HEK293 (cell line): ENCODE results near the gene ABR.

Source experiments
- CTCF ChIA-PET: fragments of 350-600 bp; formaldehyde crosslinking; extraction: SDS; loops from one replicate; lab custom pipeline; 2021; ENCODE audit warnings: antibody characterized with exemption; lab: Yijun Ruan, JAX
- POLR2A ChIA-PET: fragments of 300-600 bp; formaldehyde crosslinking; extraction: SDS; loops from one replicate; lab custom pipeline; 2020; ENCODE audit warnings: antibody characterized with exemption, inconsistent platforms; lab: Yijun Ruan, JAX
- H3K27ac ChIP-seq: fragments of 200-500 bp; sonication (Bioruptor generic); 2 replicates; pipeline ENCODE4 v1.5.1; 2014; ENCODE audit warnings: low read depth, low read length, control low read depth, inconsistent platforms; ENCODE audit errors: extremely low read depth
- H3K36me3 ChIP-seq, 2 experiments: fragments of 200-500 bp in 1 of 2; sonication (Bioruptor generic) in 1 of 2; 1 replicate in 1 of 2; 2 replicates in 1 of 2; pipeline ENCODE4 v1.5.1; 2014 to 2017; ENCODE audit warnings: inconsistent platforms in 2 of 2, low read length in 2 of 2; ENCODE audit not compliant: control insufficient read depth in 2 of 2, insufficient read depth in 1 of 2
- H3K4me1 ChIP-seq: fragments of 200-500 bp; sonication (Bioruptor generic); 2 replicates; pipeline ENCODE4 v1.5.1; 2014; ENCODE audit warnings: mild to moderate bottlenecking, low read length, inconsistent platforms; ENCODE audit not compliant: control insufficient read depth, insufficient read depth
- H3K4me3 ChIP-seq: 2 replicates; pipeline ENCODE4 v1.5.1; 2011; ENCODE audit warnings: low read depth, mild to moderate bottlenecking, control low read depth, low read length, moderate library complexity
- H3K9me3 ChIP-seq: fragments of 200-500 bp; sonication (Bioruptor generic); 2 replicates; pipeline ENCODE4 v1.5.1; 2014; ENCODE audit warnings: low read depth, low read length, inconsistent platforms; ENCODE audit not compliant: control insufficient read depth, insufficient read depth
- GLI2 ChIP-seq: fragments of 450-650 bp; formaldehyde crosslinking; IDR thresholded peaks from 2 replicates; pipeline ENCODE4; 2017; ENCODE audit warnings: missing biosample characterization, missing genetic modification characterization, low read depth, borderline replicate concordance
- GLIS1 ChIP-seq: fragments of 450-650 bp; formaldehyde crosslinking; IDR thresholded peaks from 2 replicates; pipeline ENCODE4 v1.5.1; 2016; ENCODE audit warnings: missing biosample characterization, missing genetic modification characterization
- GLIS2 ChIP-seq: fragments of 450-650 bp; formaldehyde crosslinking; IDR thresholded peaks from 2 replicates; pipeline ENCODE4 v1.5.1; 2016; ENCODE audit warnings: missing biosample characterization, missing genetic modification characterization
- HOXA7 ChIP-seq: sonication (generic); formaldehyde crosslinking; IDR thresholded peaks from 2 replicates; pipeline ENCODE4 v1.8.1; 2022; ENCODE audit warnings: missing genetic modification reagents, borderline replicate concordance
- MZF1 ChIP-seq: fragments of 450-650 bp; formaldehyde crosslinking; IDR thresholded peaks from 2 replicates; pipeline ENCODE4 v1.5.1; 2017; ENCODE audit warnings: missing biosample characterization, missing genetic modification characterization, borderline replicate concordance
- SETDB1 ChIP-seq: IDR thresholded peaks from one replicate; pipeline ENCODE4 v1.6.1; 2017; ENCODE audit warnings: mild to moderate bottlenecking, low read length, moderate library complexity, mixed read lengths; ENCODE audit not compliant: insufficient read length
- SP7 ChIP-seq: fragments of 450-650 bp; formaldehyde crosslinking; IDR thresholded peaks from 2 replicates; pipeline ENCODE4 v1.5.1; 2016; ENCODE audit warnings: missing biosample characterization, missing genetic modification characterization
- ZBTB17 ChIP-seq: fragments of 450-650 bp; formaldehyde crosslinking; IDR thresholded peaks from 2 replicates; pipeline ENCODE4 v1.5.1; 2016; ENCODE audit warnings: missing biosample characterization, missing genetic modification characterization
- ZBTB8A ChIP-seq: fragments of 450-650 bp; formaldehyde crosslinking; IDR thresholded peaks from 2 replicates; pipeline ENCODE4 v1.5.1; 2016; ENCODE audit warnings: missing biosample characterization, missing genetic modification characterization
- ZFP3 ChIP-seq: fragments of 450-650 bp; formaldehyde crosslinking; IDR thresholded peaks from 2 replicates; pipeline ENCODE4 v1.5.1; 2016; ENCODE audit warnings: low read depth, missing biosample characterization, missing genetic modification characterization
- ZNF223 ChIP-seq: fragments of 450-650 bp; formaldehyde crosslinking; IDR thresholded peaks from 2 replicates; pipeline ENCODE4 v1.5.1; 2016; ENCODE audit warnings: missing biosample characterization, missing genetic modification characterization
- ZNF394 ChIP-seq: fragments of 450-650 bp; formaldehyde crosslinking; IDR thresholded peaks from 2 replicates; pipeline ENCODE4 v1.5.1; 2016; ENCODE audit warnings: missing biosample characterization, missing genetic modification characterization, mild to moderate bottlenecking, moderate library complexity, borderline replicate concordance
- ZNF423 ChIP-seq: fragments of 450-650 bp; formaldehyde crosslinking; IDR thresholded peaks from 2 replicates; pipeline ENCODE4 v1.5.1; 2016; ENCODE audit warnings: missing biosample characterization, missing genetic modification characterization
- ZNF654 ChIP-seq: fragments of 450-650 bp; formaldehyde crosslinking; IDR thresholded peaks from 2 replicates; pipeline ENCODE4 v1.5.1; 2016; ENCODE audit warnings: low read depth, missing biosample characterization, missing genetic modification characterization
- ZNF707 ChIP-seq: fragments of 450-650 bp; formaldehyde crosslinking; IDR thresholded peaks from 2 replicates; pipeline ENCODE4 v1.5.1; 2016; ENCODE audit warnings: missing biosample characterization, missing genetic modification characterization
- TF ChIP-seq, protein P1 (sequence below): sonication (generic); formaldehyde crosslinking; IDR thresholded peaks from 2 replicates; pipeline ENCODE4 v1.8.1; 2022; ENCODE audit warnings: mild to moderate bottlenecking, moderate library complexity, missing genetic modification reagents
- TF ChIP-seq, protein P2 (sequence below): fragments of 450-650 bp; formaldehyde crosslinking; IDR thresholded peaks from 2 replicates; pipeline ENCODE4 v1.5.1; 2016; ENCODE audit warnings: missing biosample characterization, missing genetic modification characterization
- TF ChIP-seq, protein P3 (sequence below): fragments of 450-650 bp; IDR thresholded peaks from 2 replicates; pipeline ENCODE4 v1.5.1; 2018; ENCODE audit warnings: missing biosample characterization, mild to moderate bottlenecking, missing genetic modification characterization
- TF ChIP-seq, protein P4 (sequence below): fragments of 450-650 bp; formaldehyde crosslinking; IDR thresholded peaks from 2 replicates; pipeline ENCODE4 v1.5.1; 2016; ENCODE audit warnings: missing biosample characterization, missing genetic modification characterization, borderline replicate concordance
- TF ChIP-seq, protein P5 (sequence below): fragments of 450-650 bp; formaldehyde crosslinking; IDR thresholded peaks from 2 replicates; pipeline ENCODE4 v1.5.1; 2016; ENCODE audit warnings: missing biosample characterization, missing genetic modification characterization
- TF ChIP-seq, protein P6 (sequence below): fragments of 450-650 bp; formaldehyde crosslinking; IDR thresholded peaks from 2 replicates; pipeline ENCODE4 v1.5.1; 2017; ENCODE audit warnings: missing biosample characterization, missing genetic modification characterization
- TF ChIP-seq, protein P7 (sequence below): fragments of 450-650 bp; formaldehyde crosslinking; IDR thresholded peaks from 2 replicates; pipeline ENCODE4; 2016; ENCODE audit warnings: missing biosample characterization, missing genetic modification characterization

Gene ABR

DNA sequence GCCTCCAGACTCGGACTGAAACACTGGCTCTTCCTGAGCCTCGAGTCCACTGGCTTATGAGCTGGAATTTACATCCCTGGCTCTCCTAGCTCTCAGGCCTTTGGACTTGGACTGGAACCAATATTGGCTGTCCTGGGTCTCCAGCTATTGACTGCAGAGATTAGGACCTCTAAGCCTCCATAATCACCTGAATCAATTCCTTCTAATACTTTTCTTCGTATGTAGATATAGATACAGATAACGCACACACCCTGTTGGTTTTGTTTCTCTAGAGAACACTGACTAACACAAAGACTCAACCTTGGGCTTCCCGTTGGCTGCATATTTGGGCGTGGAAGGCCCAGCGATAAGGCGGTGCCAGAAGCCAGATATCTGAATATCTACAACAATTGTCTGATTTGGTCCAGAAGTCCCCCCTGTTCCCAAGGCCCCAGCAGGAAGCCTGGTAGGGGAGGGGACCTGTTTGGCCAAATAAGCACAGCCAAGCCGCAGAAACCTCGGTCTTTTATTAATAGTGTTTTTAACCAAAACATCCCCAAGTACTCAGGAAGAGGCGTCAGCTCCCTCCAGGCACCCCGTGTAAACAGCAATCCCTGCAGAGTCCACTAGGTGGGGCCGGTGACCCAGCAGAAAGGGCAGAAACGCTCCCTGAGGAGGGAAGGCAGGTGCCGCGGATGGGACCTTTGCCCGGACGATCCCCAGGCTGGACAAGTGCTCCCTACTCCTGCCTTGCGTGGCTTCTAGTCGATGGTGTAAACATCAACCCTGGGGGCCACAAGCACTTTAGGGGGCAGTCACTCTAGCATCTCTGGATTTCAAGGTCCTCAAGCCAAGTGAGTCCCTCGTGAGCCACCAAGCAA, 57.0 kb downstream of the ABR start:
- POLR2A ChIA-PET: interaction anchor here (1.4 kb wide), 1 partner anchor 106 kb away, joined by 3 read pairs; no protein-coding TSS in a partner anchor
- TF ChIP-seq SP7 (tag by site-specific recombination) (peak; percentile 29; the same call in 1 of the 2 replicates), ZNF423 (tag by site-specific recombination) (no peak), GLI2 (no peak), GLIS1 (peak; percentile 74), ZNF394 (no peak), MZF1 (0 out of 2 replicates have a peak, but pooled peaks have one; percentile 38), ZFP3 (tag by site-specific recombination) (no peak), ZBTB17 (tag by site-specific recombination) (peak; percentile 71), SETDB1 (no peak), ZBTB8A (tag by site-specific recombination) (no peak), ZNF707 (tag by site-specific recombination) (no peak), HOXA7 (CRISPR knock-in tag) (no peak), ZNF654 (tag by site-specific recombination) (peak; percentile 92), ZNF223 (tag by site-specific recombination) (no peak), GLIS2 (tag by site-specific recombination) (0 out of 2 replicates have a peak, but pooled peaks have one; percentile 20)
- TF ChIP-seq, protein P1, sequence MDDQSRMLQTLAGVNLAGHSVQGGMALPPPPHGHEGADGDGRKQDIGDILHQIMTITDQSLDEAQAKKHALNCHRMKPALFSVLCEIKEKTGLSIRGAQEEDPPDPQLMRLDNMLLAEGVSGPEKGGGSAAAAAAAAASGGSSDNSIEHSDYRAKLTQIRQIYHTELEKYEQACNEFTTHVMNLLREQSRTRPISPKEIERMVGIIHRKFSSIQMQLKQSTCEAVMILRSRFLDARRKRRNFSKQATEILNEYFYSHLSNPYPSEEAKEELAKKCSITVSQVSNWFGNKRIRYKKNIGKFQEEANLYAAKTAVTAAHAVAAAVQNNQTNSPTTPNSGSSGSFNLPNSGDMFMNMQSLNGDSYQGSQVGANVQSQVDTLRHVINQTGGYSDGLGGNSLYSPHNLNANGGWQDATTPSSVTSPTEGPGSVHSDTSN: no peak
- TF ChIP-seq, protein P2, sequence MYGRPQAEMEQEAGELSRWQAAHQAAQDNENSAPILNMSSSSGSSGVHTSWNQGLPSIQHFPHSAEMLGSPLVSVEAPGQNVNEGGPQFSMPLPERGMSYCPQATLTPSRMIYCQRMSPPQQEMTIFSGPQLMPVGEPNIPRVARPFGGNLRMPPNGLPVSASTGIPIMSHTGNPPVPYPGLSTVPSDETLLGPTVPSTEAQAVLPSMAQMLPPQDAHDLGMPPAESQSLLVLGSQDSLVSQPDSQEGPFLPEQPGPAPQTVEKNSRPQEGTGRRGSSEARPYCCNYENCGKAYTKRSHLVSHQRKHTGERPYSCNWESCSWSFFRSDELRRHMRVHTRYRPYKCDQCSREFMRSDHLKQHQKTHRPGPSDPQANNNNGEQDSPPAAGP: peak; percentile 65; the same call in 1 of the 2 replicates
- TF ChIP-seq, protein P3, sequence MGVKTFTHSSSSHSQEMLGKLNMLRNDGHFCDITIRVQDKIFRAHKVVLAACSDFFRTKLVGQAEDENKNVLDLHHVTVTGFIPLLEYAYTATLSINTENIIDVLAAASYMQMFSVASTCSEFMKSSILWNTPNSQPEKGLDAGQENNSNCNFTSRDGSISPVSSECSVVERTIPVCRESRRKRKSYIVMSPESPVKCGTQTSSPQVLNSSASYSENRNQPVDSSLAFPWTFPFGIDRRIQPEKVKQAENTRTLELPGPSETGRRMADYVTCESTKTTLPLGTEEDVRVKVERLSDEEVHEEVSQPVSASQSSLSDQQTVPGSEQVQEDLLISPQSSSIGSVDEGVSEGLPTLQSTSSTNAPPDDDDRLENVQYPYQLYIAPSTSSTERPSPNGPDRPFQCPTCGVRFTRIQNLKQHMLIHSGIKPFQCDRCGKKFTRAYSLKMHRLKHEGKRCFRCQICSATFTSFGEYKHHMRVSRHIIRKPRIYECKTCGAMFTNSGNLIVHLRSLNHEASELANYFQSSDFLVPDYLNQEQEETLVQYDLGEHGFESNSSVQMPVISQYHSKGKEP (tag by site-specific recombination): no peak
- TF ChIP-seq, protein P4, sequence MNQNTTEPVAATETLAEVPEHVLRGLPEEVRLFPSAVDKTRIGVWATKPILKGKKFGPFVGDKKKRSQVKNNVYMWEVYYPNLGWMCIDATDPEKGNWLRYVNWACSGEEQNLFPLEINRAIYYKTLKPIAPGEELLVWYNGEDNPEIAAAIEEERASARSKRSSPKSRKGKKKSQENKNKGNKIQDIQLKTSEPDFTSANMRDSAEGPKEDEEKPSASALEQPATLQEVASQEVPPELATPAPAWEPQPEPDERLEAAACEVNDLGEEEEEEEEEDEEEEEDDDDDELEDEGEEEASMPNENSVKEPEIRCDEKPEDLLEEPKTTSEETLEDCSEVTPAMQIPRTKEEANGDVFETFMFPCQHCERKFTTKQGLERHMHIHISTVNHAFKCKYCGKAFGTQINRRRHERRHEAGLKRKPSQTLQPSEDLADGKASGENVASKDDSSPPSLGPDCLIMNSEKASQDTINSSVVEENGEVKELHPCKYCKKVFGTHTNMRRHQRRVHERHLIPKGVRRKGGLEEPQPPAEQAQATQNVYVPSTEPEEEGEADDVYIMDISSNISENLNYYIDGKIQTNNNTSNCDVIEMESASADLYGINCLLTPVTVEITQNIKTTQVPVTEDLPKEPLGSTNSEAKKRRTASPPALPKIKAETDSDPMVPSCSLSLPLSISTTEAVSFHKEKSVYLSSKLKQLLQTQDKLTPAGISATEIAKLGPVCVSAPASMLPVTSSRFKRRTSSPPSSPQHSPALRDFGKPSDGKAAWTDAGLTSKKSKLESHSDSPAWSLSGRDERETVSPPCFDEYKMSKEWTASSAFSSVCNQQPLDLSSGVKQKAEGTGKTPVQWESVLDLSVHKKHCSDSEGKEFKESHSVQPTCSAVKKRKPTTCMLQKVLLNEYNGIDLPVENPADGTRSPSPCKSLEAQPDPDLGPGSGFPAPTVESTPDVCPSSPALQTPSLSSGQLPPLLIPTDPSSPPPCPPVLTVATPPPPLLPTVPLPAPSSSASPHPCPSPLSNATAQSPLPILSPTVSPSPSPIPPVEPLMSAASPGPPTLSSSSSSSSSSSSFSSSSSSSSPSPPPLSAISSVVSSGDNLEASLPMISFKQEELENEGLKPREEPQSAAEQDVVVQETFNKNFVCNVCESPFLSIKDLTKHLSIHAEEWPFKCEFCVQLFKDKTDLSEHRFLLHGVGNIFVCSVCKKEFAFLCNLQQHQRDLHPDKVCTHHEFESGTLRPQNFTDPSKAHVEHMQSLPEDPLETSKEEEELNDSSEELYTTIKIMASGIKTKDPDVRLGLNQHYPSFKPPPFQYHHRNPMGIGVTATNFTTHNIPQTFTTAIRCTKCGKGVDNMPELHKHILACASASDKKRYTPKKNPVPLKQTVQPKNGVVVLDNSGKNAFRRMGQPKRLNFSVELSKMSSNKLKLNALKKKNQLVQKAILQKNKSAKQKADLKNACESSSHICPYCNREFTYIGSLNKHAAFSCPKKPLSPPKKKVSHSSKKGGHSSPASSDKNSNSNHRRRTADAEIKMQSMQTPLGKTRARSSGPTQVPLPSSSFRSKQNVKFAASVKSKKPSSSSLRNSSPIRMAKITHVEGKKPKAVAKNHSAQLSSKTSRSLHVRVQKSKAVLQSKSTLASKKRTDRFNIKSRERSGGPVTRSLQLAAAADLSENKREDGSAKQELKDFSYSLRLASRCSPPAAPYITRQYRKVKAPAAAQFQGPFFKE (tag by site-specific recombination): no peak
- TF ChIP-seq, protein P5, sequence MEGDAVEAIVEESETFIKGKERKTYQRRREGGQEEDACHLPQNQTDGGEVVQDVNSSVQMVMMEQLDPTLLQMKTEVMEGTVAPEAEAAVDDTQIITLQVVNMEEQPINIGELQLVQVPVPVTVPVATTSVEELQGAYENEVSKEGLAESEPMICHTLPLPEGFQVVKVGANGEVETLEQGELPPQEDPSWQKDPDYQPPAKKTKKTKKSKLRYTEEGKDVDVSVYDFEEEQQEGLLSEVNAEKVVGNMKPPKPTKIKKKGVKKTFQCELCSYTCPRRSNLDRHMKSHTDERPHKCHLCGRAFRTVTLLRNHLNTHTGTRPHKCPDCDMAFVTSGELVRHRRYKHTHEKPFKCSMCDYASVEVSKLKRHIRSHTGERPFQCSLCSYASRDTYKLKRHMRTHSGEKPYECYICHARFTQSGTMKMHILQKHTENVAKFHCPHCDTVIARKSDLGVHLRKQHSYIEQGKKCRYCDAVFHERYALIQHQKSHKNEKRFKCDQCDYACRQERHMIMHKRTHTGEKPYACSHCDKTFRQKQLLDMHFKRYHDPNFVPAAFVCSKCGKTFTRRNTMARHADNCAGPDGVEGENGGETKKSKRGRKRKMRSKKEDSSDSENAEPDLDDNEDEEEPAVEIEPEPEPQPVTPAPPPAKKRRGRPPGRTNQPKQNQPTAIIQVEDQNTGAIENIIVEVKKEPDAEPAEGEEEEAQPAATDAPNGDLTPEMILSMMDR (tag by site-specific recombination): peak; percentile 83
- TF ChIP-seq, protein P6, sequence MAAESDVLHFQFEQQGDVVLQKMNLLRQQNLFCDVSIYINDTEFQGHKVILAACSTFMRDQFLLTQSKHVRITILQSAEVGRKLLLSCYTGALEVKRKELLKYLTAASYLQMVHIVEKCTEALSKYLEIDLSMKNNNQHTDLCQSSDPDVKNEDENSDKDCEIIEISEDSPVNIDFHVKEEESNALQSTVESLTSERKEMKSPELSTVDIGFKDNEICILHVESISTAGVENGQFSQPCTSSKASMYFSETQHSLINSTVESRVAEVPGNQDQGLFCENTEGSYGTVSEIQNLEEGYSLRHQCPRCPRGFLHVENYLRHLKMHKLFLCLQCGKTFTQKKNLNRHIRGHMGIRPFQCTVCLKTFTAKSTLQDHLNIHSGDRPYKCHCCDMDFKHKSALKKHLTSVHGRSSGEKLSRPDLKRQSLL (tag by site-specific recombination): no peak
- TF ChIP-seq, protein P7, sequence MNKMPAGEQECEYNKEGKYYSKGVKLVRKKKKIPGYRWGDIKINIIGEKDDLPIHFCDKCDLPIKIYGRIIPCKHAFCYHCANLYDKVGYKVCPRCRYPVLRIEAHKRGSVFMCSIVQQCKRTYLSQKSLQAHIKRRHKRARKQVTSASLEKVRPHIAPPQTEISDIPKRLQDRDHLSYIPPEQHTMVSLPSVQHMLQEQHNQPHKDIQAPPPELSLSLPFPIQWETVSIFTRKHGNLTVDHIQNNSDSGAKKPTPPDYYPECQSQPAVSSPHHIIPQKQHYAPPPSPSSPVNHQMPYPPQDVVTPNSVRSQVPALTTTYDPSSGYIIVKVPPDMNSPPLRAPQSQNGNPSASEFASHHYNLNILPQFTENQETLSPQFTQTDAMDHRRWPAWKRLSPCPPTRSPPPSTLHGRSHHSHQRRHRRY (tag by site-specific recombination): no peak

More for the DNA sequence above, 57.0 kb downstream of the ABR start:
- H3K9me3 ChIP-seq: no peaks in the 10 kb centered on the region
- no peaks in the 10 kb centered on the region; the same call in 1 of the 2 replicates for H3K4me1 ChIP-seq
- CTCF ChIA-PET: interaction anchor here (0.5 to 8.0 kb wide), 35 partner anchors 10 to 634 kb away, joined by 3 to 114 read pairs (median 4); no protein-coding TSS in a partner anchor
- peaks cover 0 to 15% of the 10 kb centered on the region in 2 experiments; a peak in 1 of 3 replicates for H3K36me3 ChIP-seq
- H3K4me3 ChIP-seq: no peak overlapping the region
- H3K27ac ChIP-seq: no peak overlapping the region
